SK-N-SH (cell line): Measurements from ENCODE around the gene GPN2. TPM values are rescaled to one million over a fixed set of nuclear protein-coding genes. Genes with fewer than 3 reads are reported as not detected.

Experiments used
- CTCF ChIA-PET: fragments of 300-600, 350-600 bp; formaldehyde crosslinking; extraction: SDS; loops from one replicate; lab custom pipeline; 2021; lab: Yijun Ruan, JAX
- POLR2A ChIA-PET: fragments of 350-600 bp; sonication (Branson Sonifier 250); formaldehyde crosslinking; extraction: SDS; loops from one replicate; lab custom pipeline; 2020; ENCODE audit warnings: antibody characterized with exemption, inconsistent platforms; lab: Yijun Ruan, JAX
- DNase-seq: peaks from one replicate; pipeline ENCODE4 v3.0.0; 2012
- H2AFZ ChIP-seq: fragments of 200-600 bp; sonication (generic); 2 replicates; pipeline ENCODE4 v1.8.1; 2016; ENCODE audit warnings: antibody characterized with exemption, mild to moderate bottlenecking, low read depth
- H3F3A ChIP-seq: fragments of 200-600 bp; sonication (generic); replicated peaks from 2 replicates; pipeline ENCODE3; 2016; ENCODE audit warnings: antibody characterized with exemption, mild to moderate bottlenecking; ENCODE audit not compliant: insufficient read depth
- H3K27ac ChIP-seq, 2 experiments: fragments of 200-500 bp in 1 of 2; fragments of 200-600 bp in 1 of 2; sonication (Bioruptor generic) in 1 of 2; sonication (generic), shearing (Covaris generic) in 1 of 2; 2 replicates each; pipeline versions ENCODE4 v1.5.1 to v1.6.1; 2014 to 2016; ENCODE audit warnings: low read depth in 2 of 2, inconsistent platforms in 1 of 2, low read length in 1 of 2, mild to moderate bottlenecking in 1 of 2, mixed read lengths in 1 of 2
- H3K27me3 ChIP-seq: fragments of 200-600 bp; sonication (generic), shearing (Covaris generic); 2 replicates; pipeline ENCODE4 v1.6.1; 2016; ENCODE audit warnings: mixed run types; ENCODE audit not compliant: insufficient read depth
- H3K36me3 ChIP-seq, 2 experiments: fragments of 200-500 bp in 1 of 2; fragments of 200-600 bp in 1 of 2; sonication (Bioruptor generic) in 1 of 2; sonication (generic) in 1 of 2; replicated peaks in 1 of 2; 2 replicates each; pipeline versions ENCODE3 to v1.5.1; 2014 to 2016; ENCODE audit warnings: low read length in 1 of 2, mild to moderate bottlenecking in 1 of 2; ENCODE audit not compliant: insufficient read depth in 2 of 2, control insufficient read depth in 1 of 2
- H3K4me1 ChIP-seq, 2 experiments: fragments of 200-500 bp in 1 of 2; fragments of 200-600 bp in 1 of 2; sonication (Bioruptor generic) in 1 of 2; sonication (generic), shearing (Covaris generic) in 1 of 2; 2 replicates each; pipeline versions ENCODE4 v1.5.1 to v1.6.1; 2014 to 2016; ENCODE audit warnings: low read depth in 1 of 2, low read length in 1 of 2, mixed run types in 1 of 2; ENCODE audit not compliant: insufficient read depth in 2 of 2, control insufficient read depth in 1 of 2
- H3K4me2 ChIP-seq: fragments of 200-600 bp; sonication (generic), shearing (Covaris generic); 2 replicates; pipeline ENCODE4 v1.6.1; 2017; ENCODE audit warnings: mixed run types
- H3K4me3 ChIP-seq, 2 experiments: fragments of 200-500 bp in 1 of 2; fragments of 200-600 bp in 1 of 2; sonication (Bioruptor generic) in 1 of 2; sonication (generic), shearing (Covaris generic) in 1 of 2; 2 replicates each; pipeline versions ENCODE4 v1.5.1 to v1.8.1; 2014 to 2016; ENCODE audit warnings: low read depth in 2 of 2, inconsistent platforms in 1 of 2, low read length in 1 of 2, mild to moderate bottlenecking in 1 of 2, mixed read lengths in 1 of 2, moderate library complexity in 1 of 2
- H3K79me2 ChIP-seq: fragments of 200-600 bp; sonication (generic); 2 replicates; pipeline ENCODE4 v1.8.1; 2017; ENCODE audit warnings: mild to moderate bottlenecking; ENCODE audit not compliant: insufficient read depth
- H3K9ac ChIP-seq: fragments of 200-600 bp; sonication (generic); 2 replicates; pipeline ENCODE4 v1.6.1; 2017; ENCODE audit warnings: mixed run types
- H3K9me2 ChIP-seq: fragments of 200-600 bp; sonication (generic); 2 replicates; pipeline ENCODE4 v1.6.1; 2017; ENCODE audit warnings: mixed run types
- H3K9me3 ChIP-seq: fragments of 200-600 bp; sonication (generic); 2 replicates; pipeline ENCODE4 v1.6.1; 2017; ENCODE audit warnings: mixed run types, mild to moderate bottlenecking, moderate library complexity
- H4K20me1 ChIP-seq: fragments of 200-600 bp; sonication (generic); 2 replicates; pipeline ENCODE4 v1.6.1; 2017; ENCODE audit warnings: mild to moderate bottlenecking, mixed run types; ENCODE audit not compliant: insufficient read depth
- EZH2phosphoT487 ChIP-seq: fragments of 200-600 bp; sonication (generic); IDR thresholded peaks from 2 replicates; pipeline ENCODE4 v1.6.1; 2017; ENCODE audit warnings: low read depth, mixed run types, mild to moderate bottlenecking, antibody characterized with exemption, moderate library complexity, borderline replicate concordance
- MXI1 ChIP-seq: IDR thresholded peaks from 2 replicates; pipeline ENCODE4 v1.6.1; 2012; ENCODE audit warnings: mild to moderate bottlenecking, low read depth, low read length, improper control_type of control experiment
- RAD21 ChIP-seq: IDR thresholded peaks from 2 replicates; pipeline ENCODE4 v1.6.1; 2012; ENCODE audit warnings: mild to moderate bottlenecking, low read length
- RCOR1 ChIP-seq: fragments of 150-350 bp; IDR thresholded peaks from 2 replicates; pipeline ENCODE4 v1.6.1; 2017; ENCODE audit warnings: antibody characterized with exemption, low read length
- SMC3 ChIP-seq: IDR thresholded peaks from 2 replicates; pipeline ENCODE4 v1.6.1; 2012; ENCODE audit warnings: low read depth, low read length, improper control_type of control experiment
- TCF12 ChIP-seq: IDR thresholded peaks from 2 replicates; pipeline ENCODE4 v1.4.0; 2012
- WGBS: methylation state at CpG from one replicate; pipeline ENCODE4 v1.1.6; 2017; ENCODE audit warnings: low lambda C conversion rate; 5-methylcytosine and 5-hydroxymethylcytosine counted together
- polyA plus RNA-seq, 3 experiments: library from polyadenylated mRNA; depleted of rRNA; stranded (reverse); fragments of >200 nt; gene quantifications; 2 replicates each; pipeline ENCODE4 v1.2.3, GENCODE V29; 2012
- TF ChIP-seq, protein P1 (sequence below): fragments of 150-350 bp; IDR thresholded peaks from 2 replicates; pipeline ENCODE4 v1.6.1; 2016; ENCODE audit warnings: mild to moderate bottlenecking, low read depth, low read length
- TF ChIP-seq, protein P2 (sequence below): IDR thresholded peaks from 2 replicates; pipeline ENCODE4 v1.4.0; 2012; ENCODE audit warnings: low read depth
- TF ChIP-seq, protein P3 (sequence below): IDR thresholded peaks from 2 replicates; pipeline ENCODE4; 2012

The GPN2 gene
- polyA plus RNA-seq, 1 of the 3 experiments (the other 2 are of a cell fraction) = 24.0 TPM

DNA sequence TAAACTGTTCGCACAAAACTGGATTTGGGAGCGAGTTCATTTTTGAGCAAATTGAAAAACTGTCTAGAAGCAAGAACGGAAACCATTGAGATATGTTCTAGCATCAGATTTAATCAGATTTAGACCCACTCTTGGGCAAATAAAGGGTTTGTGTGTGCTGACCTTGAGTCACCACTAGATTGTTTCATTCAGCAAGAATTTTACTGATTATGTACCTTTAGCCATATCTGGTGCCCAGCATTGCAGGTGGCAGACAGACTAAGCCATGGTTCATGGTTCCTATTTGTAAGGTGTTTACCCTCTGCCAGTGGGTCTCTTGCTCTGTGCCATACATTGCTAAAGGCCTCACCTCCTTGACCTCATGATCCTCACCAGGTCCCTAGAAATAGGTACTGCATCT, 32.8 kb upstream of the GPN2 start:
- peak overlapping the region; percentile 69 to 80 for H3K4me3 ChIP-seq
- H3K27me3 ChIP-seq = no peaks in the 10 kb centered on the region
- no peak overlapping the region for H2AFZ ChIP-seq
- H3K4me1 ChIP-seq = peaks cover 13 to 16% of the 10 kb centered on the region in 2 experiments; a peak in 1 of 4 replicates
- H3K9me2 ChIP-seq = no peaks in the 10 kb centered on the region
- H3K9me3 ChIP-seq = no peaks in the 10 kb centered on the region
- ChIA-PET CTCF (no interaction called here), POLR2A (no interaction called here)
- DNase-seq = no peak
- peaks cover 20 to 31% of the 10 kb centered on the region in 2 experiments for H3K36me3 ChIP-seq
- H3F3A ChIP-seq = peaks cover 3% of the 10 kb centered on the region
- WGBS = 85% methylated on average over 3 of the region's 3 CpGs
- H3K79me2 ChIP-seq = peaks cover 54% of the 10 kb centered on the region
- no peak overlapping the region for H3K27ac ChIP-seq
- TF ChIP-seq TCF12 = no peak
- TF ChIP-seq RCOR1 = no peak
- TF ChIP-seq SMC3 = no peak
- no peak for TF ChIP-seq RAD21
- no peak for TF ChIP-seq MXI1
- TF ChIP-seq EZH2phosphoT487 = no peak
- peak overlapping the region; percentile 93 for H3K4me2 ChIP-seq
- peak overlapping the region; percentile 90; the same call in 1 of the 2 replicates for H3K9ac ChIP-seq
- peaks cover 13% of the 10 kb centered on the region; the same call in 1 of the 2 replicates for H4K20me1 ChIP-seq

DNA sequence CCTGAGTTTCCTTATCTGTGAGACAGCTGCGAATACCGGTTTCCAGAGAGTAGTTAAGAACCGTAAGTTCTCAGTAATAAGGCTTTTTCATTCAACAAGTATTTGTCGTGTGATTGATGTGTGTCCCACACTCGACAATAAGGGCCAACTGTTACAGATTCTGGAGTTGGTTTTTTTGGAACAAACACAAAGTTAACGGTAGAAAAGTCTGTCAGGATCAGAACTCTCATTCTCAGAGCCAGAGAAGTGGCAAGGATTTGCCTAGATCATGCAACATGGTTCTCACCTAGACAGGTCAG, 32.3 kb upstream of the GPN2 start:
- peaks cover 49% of the 10 kb centered on the region for H3K79me2 ChIP-seq
- ChIA-PET POLR2A (interaction anchor here (0.6 to 1.4 kb wide), 3 partner anchors 22 to 219 kb away, joined by 4 to 7 read pairs (median 4); partner anchors contain the start of genes GPATCH3 and GPN2), CTCF (interaction anchor here (1.0 kb wide), 1 partner anchor 32 kb away, joined by 3 read pairs; the partner anchor contains the start of gene GPN2)
- TF ChIP-seq, protein P1, sequence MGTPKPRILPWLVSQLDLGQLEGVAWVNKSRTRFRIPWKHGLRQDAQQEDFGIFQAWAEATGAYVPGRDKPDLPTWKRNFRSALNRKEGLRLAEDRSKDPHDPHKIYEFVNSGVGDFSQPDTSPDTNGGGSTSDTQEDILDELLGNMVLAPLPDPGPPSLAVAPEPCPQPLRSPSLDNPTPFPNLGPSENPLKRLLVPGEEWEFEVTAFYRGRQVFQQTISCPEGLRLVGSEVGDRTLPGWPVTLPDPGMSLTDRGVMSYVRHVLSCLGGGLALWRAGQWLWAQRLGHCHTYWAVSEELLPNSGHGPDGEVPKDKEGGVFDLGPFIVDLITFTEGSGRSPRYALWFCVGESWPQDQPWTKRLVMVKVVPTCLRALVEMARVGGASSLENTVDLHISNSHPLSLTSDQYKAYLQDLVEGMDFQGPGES = no peak
- TF ChIP-seq, protein P2, sequence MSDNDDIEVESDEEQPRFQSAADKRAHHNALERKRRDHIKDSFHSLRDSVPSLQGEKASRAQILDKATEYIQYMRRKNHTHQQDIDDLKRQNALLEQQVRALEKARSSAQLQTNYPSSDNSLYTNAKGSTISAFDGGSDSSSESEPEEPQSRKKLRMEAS = 0 out of 2 replicates have a peak, but pooled peaks have one; percentile 1
- TF ChIP-seq, protein P3, sequence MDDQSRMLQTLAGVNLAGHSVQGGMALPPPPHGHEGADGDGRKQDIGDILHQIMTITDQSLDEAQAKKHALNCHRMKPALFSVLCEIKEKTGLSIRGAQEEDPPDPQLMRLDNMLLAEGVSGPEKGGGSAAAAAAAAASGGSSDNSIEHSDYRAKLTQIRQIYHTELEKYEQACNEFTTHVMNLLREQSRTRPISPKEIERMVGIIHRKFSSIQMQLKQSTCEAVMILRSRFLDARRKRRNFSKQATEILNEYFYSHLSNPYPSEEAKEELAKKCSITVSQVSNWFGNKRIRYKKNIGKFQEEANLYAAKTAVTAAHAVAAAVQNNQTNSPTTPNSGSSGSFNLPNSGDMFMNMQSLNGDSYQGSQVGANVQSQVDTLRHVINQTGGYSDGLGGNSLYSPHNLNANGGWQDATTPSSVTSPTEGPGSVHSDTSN = no peak
- H3F3A ChIP-seq = no peaks in the 10 kb centered on the region
- DNase-seq = no peak
- H3K9me3 ChIP-seq = no peaks in the 10 kb centered on the region
- no peaks in the 10 kb centered on the region for H3K9me2 ChIP-seq
- H3K27ac ChIP-seq = peak overlapping the region in 1 of 2 experiments; percentile 78; a peak in 1 of 4 replicates
- no peak overlapping the region for H2AFZ ChIP-seq
- H3K9ac ChIP-seq = peak overlapping the region; percentile 90
- H3K36me3 ChIP-seq = peaks cover 17 to 26% of the 10 kb centered on the region in 2 experiments
- peak overlapping the region; percentile 69 to 80 for H3K4me3 ChIP-seq
- H3K4me2 ChIP-seq = peak overlapping the region; percentile 93
- WGBS = 2% methylated on average over 6 of the region's 6 CpGs
- H3K4me1 ChIP-seq = peaks cover 13 to 16% of the 10 kb centered on the region in 2 experiments; a peak in 1 of 4 replicates
- H3K27me3 ChIP-seq = no peaks in the 10 kb centered on the region
- peaks cover 13% of the 10 kb centered on the region; the same call in 1 of the 2 replicates for H4K20me1 ChIP-seq
